ENCODE measurements around the gene COPB1. TPM values are rescaled to one million over a fixed set of nuclear protein-coding genes. Genes with fewer than 3 reads are reported as not detected.

The COPB1 gene
- total RNA-seq, 2 donors from 2014 or later = 46.1 to 62.5 TPM

DNA sequence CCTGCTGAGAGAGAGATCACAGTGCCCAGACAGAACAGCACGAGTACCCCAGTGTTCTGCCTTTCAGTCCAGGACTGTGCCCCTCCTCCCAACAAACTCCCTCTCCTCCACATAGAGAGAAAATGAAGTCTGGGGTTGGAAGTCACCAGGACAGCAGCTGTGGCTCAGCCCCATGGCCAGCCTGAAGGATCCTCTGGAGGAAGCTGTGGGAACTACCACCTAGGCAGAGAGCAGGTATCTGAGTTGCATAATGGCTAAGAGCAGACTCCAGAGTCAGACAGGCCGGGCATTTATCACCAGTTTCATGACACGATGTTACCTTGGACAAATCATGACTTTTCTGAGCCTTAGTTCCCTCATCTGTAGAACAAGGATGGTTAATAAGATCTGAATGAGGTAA is 79.4 kb downstream of the COPB1 start:
- no peak overlapping the region for H3K27ac ChIP-seq
- H3K4me1 ChIP-seq = peaks cover 8% of the 10 kb centered on the region
- 83 to 97% methylated on average over 3 of the region's 3 CpGs for WGBS, 2 donors
- no peaks in the 10 kb centered on the region for H3K27me3 ChIP-seq
- DNase-seq (no peak), ATAC-seq (no peak)
- intact Hi-C loops (cut with DNase I) = no loop called here
- no peaks in the 10 kb centered on the region for H3K36me3 ChIP-seq (replicated peaks in 1 of 2; ENCODE audit: insufficient read depth in 1 of 2, low read depth in 2 of 2)
- H3K4me3 ChIP-seq = no peak overlapping the region
- no peak for TF ChIP-seq POLR2A (IDR thresholded peaks at IDR 0.05)
- TF ChIP-seq, protein P1, sequence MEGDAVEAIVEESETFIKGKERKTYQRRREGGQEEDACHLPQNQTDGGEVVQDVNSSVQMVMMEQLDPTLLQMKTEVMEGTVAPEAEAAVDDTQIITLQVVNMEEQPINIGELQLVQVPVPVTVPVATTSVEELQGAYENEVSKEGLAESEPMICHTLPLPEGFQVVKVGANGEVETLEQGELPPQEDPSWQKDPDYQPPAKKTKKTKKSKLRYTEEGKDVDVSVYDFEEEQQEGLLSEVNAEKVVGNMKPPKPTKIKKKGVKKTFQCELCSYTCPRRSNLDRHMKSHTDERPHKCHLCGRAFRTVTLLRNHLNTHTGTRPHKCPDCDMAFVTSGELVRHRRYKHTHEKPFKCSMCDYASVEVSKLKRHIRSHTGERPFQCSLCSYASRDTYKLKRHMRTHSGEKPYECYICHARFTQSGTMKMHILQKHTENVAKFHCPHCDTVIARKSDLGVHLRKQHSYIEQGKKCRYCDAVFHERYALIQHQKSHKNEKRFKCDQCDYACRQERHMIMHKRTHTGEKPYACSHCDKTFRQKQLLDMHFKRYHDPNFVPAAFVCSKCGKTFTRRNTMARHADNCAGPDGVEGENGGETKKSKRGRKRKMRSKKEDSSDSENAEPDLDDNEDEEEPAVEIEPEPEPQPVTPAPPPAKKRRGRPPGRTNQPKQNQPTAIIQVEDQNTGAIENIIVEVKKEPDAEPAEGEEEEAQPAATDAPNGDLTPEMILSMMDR (IDR thresholded peaks at IDR 0.05) = no peak
- H3K9me3 ChIP-seq = no peaks in the 10 kb centered on the region

DNA sequence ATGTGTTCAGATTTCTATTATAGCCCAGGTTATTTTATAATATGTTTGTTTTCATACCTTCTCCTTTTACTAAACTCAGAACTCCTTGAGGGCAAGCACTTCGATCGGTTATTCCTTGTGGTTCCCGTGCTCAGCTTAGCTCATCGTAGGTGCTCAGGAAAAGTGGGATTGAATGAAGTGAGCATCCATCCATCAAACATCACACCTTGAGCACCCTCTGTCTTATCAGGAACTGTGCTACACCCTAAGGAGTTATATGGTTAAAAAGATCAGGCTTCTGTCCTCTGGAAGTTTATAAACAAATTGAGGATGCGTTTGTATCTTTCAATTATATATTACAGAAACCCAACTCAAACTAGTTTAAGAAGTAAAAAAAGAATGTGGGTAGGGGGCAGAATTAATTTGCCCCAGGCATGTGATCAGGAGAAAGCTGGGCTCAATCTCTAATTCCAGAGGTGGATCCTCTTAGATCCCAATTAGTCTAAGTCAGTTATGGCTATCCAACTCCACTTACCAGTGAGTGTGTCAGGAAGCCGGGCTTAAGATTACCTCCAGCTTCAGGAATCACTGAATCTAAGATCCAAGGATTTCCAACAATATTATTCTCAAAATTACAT is 80.7 kb downstream of the COPB1 start:
- no peak overlapping the region for H3K4me3 ChIP-seq
- peak in 2 of 4 donors; percentile 8 to 11 for DNase-seq
- 69 to 70% methylated on average over 6 of the region's 6 CpGs for WGBS, 2 donors
- intact Hi-C loops (cut with DNase I) = no loop called here
- no peak for ATAC-seq
- no peak overlapping the region for H3K27ac ChIP-seq
- no peaks in the 10 kb centered on the region for H3K9me3 ChIP-seq
- H3K36me3 ChIP-seq (replicated peaks in 1 of 2; ENCODE audit: insufficient read depth in 1 of 2, low read depth in 2 of 2) = no peaks in the 10 kb centered on the region
- peaks cover 8% of the 10 kb centered on the region for H3K4me1 ChIP-seq
- TF ChIP-seq, protein P1 (IDR thresholded peaks at IDR 0.05) = peak in 4 of 7 experiments; percentile 10 to 42 (median 26)
- TF ChIP-seq POLR2A (IDR thresholded peaks at IDR 0.05) = no peak
- H3K27me3 ChIP-seq = no peaks in the 10 kb centered on the region

DNA sequence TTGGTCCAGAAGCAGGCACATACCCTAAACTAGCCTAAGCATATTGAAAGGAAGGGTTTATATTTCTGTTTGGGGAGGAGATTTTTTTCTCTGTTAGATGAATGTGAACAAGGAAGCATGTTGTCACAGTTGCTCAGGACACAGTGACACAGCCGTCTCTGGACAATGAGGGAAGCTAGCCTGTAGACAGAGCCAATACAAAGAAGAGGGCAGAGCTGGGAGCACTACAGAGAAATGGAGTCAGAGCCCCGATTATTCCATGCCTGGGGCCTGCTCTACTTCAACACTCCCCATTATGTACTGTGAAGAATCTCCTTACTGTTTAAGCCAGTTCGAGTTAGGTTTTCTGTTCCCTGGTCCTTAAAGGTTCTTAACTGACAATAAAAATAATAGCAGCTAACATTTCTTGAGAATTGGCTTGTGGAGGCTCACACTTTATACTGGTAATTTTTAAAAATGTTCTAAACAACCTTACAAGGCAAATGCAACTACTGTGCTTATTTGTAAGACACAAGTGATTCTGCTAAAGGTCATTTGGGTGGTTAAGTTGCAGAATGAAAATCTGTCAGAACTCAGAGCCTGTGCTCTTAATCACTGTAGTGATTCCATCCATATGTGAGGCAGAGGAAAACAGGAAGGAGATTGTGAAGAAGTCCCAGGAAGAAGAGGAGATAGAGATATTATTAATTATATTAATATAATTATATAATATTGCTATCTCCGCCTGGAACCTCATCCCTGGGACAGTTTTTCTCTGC is 81.8 kb downstream of the COPB1 start:
- Histone ChIP-seq H3K27ac (no peak overlapping the region), H3K4me1 (peaks cover 2% of the 10 kb centered on the region), H3K4me3 (no peak overlapping the region), H3K9me3 (no peaks in the 10 kb centered on the region), H3K27me3 (no peaks in the 10 kb centered on the region), H3K36me3 (replicated peaks in 1 of 2; ENCODE audit: insufficient read depth in 1 of 2, low read depth in 2 of 2) (no peaks in the 10 kb centered on the region)
- DNase-seq (no peak), ATAC-seq (no peak)
- WGBS, 2 donors = 70 to 78% methylated on average over 4 of the region's 4 CpGs
- no peak for TF ChIP-seq POLR2A (IDR thresholded peaks at IDR 0.05)
- TF ChIP-seq, protein P1 (IDR thresholded peaks at IDR 0.05) = no peak
- intact Hi-C loops (cut with DNase I) = no loop called here

DNA sequence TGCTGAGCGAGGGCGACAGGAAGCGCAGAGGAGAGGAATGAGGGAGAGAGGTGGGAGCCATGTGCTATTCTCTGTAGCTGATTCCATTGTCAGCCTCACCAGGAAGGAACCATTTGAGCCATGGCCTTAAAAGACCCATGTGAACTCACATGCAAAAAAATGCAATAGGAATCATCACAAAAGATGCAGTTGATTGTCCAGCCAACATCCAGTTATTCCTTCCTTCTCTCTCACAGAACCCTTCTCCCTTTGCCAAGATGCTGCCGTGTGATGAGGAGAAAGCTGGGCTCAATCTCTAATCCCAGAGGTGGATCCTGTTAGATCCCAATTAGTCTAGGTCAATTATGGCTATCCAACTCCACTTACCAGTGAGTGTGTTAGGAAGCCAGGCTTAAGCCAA is 82.4 kb downstream of the COPB1 start:
- no peak overlapping the region for H3K27ac ChIP-seq
- intact Hi-C loops (cut with DNase I) = no loop called here
- no peak overlapping the region for H3K4me3 ChIP-seq
- ATAC-seq (no peak), DNase-seq (no peak)
- no peak for TF ChIP-seq POLR2A (IDR thresholded peaks at IDR 0.05)
- TF ChIP-seq, protein P1 (IDR thresholded peaks at IDR 0.05) = no peak
- 88 to 93% methylated on average over 4 of the region's 4 CpGs for WGBS, 2 donors
- H3K27me3 ChIP-seq = no peaks in the 10 kb centered on the region
- no peaks in the 10 kb centered on the region for H3K36me3 ChIP-seq (replicated peaks in 1 of 2; ENCODE audit: insufficient read depth in 1 of 2, low read depth in 2 of 2)
- no peaks in the 10 kb centered on the region for H3K4me1 ChIP-seq
- H3K9me3 ChIP-seq = no peaks in the 10 kb centered on the region
